Pancreas (tissue), 10 donors: ENCODE results near the gene PCBP4. TPM values are rescaled to one million over a fixed set of nuclear protein-coding genes. Genes with fewer than 3 reads are reported as not detected.
A peak's percentile ranks its signal among the peaks of the same experiment; 100 is the strongest.

Experiments
- ATAC-seq, 4 donors: fragments of 200-7000 bp; cut with Tn5 transposase; one replicate each; pipeline versions ENCODE4 v1.8.0 to v1.9.1; 2020; ENCODE audit warnings: mild to moderate bottlenecking in 4 of 4, moderate library complexity in 4 of 4
- DNase-seq, 6 donors: peaks; one replicate each; pipeline ENCODE4 v3.0.0-alpha.2; 2020
- FAIRE-seq: peaks from 2 replicates; lab custom pipeline; 2012; peaks lifted over from hg19 to GRCh38; lab: Jason Lieb, UNC
- H3K27ac ChIP-seq, 4 donors: fragments of 200-600 bp; sonication (generic); 1 replicate in 3 of 4; 2 replicates in 1 of 4; pipeline versions ENCODE4 v1.5.0 to v1.8.0; 2020
- H3K27me3 ChIP-seq, 4 donors: fragments of 200-600 bp; one replicate each; pipeline ENCODE4 v1.8.0; 2021
- H3K36me3 ChIP-seq, 3 donors: fragments of 200-600 bp; sonication (generic) in 1 of 3; one replicate each; pipeline versions ENCODE4 v1.5.0 to v1.8.0; 2020 to 2021
- H3K4me1 ChIP-seq, 3 donors: fragments of 200-600 bp; one replicate each; pipeline ENCODE4 v1.8.0; 2021
- H3K4me3 ChIP-seq, 4 donors: fragments of 200-600 bp; sonication (generic) in 2 of 4; one replicate each; pipeline versions ENCODE4 v1.5.0 to v1.8.0; 2020 to 2021
- H3K9me3 ChIP-seq, 4 donors: fragments of 200-600 bp; one replicate each; pipeline ENCODE4 v1.8.0; 2021
- WGBS, 2 donors: extraction: QIAGEN DNeasy Blood & Tissue Kit; methylation state at CpG; one replicate each; pipeline ENCODE4 v1.1.7; 2013; 5-methylcytosine and 5-hydroxymethylcytosine counted together
- intact Hi-C, 3 donors: fragments of 100-400 bp; cut with DNase I; formaldehyde crosslinking; loops; one replicate each; pipeline versions ENCODE4 v1.11.1 to v1.14.2; 2022
- polyA plus RNA-seq, 2 donors: library from polyadenylated mRNA; stranded (reverse); fragments of 200-250 nt; gene quantifications; one replicate each; pipeline ENCODE4 v1.2.3, GENCODE V29; 2013
- total RNA-seq, 6 donors: library from RNA; stranded (reverse); fragmentation: NEBNext Ultra II Directional in 4 of 6; extraction: Animal tissue kit (Norgen Biotek cat#: 25700) in 4 of 6; gene quantifications; one replicate each; pipeline versions ENCODE4 v1.2.1 to v1.2.4, GENCODE V29; 2021 to 2023
- TF ChIP-seq, protein P1 (sequence below), 4 donors: fragments of 200-600 bp; sonication (generic) in 3 of 4; IDR thresholded peaks; one replicate each; pipeline versions ENCODE4 v1.5.0 to v1.8.0; 2021; ENCODE audit warnings: antibody characterized with exemption in 4 of 4
- donor health status: healthy with polysubstance abuse.
- donor health status: DM: no; HTN: no; CAD: no; lungs with moderate emphysema.
- donor health status: DM: no; HTN: no; CAD: no.
- donor health status: control.
- donor health status: control.
- donor health status: Bipolar disorder and iron deficiency.
- donor health status: DM: yes; HTN: yes; CAD: no.
- donor health status: DM: no; HTN: no; CAD: no.
- donor health status: DM: no; HTN: no; CAD: no.
- donor health status: DM: yes; HTN: yes; CAD: no.

PCBP4 gene
- total and polyA plus RNA-seq, 8 donors: 10.7 to 55.2 (median 17.4) TPM

- Histone ChIP-seq H3K4me3 (no peak overlapping the region), H3K9me3 (no peaks in the 10 kb centered on the region), H3K4me1 (peaks cover 8 to 20% (median 16%) of the 10 kb centered on the region in 3 donors), H3K27me3 (no peaks in the 10 kb centered on the region), H3K27ac (no peak overlapping the region), H3K36me3 (no peaks in the 10 kb centered on the region)
- FAIRE-seq (no peak), DNase-seq (peak in 2 of 6 donors; percentile 49 to 69), ATAC-seq (no peak)
- intact Hi-C loops: no loop called here
- TF ChIP-seq, protein P1, sequence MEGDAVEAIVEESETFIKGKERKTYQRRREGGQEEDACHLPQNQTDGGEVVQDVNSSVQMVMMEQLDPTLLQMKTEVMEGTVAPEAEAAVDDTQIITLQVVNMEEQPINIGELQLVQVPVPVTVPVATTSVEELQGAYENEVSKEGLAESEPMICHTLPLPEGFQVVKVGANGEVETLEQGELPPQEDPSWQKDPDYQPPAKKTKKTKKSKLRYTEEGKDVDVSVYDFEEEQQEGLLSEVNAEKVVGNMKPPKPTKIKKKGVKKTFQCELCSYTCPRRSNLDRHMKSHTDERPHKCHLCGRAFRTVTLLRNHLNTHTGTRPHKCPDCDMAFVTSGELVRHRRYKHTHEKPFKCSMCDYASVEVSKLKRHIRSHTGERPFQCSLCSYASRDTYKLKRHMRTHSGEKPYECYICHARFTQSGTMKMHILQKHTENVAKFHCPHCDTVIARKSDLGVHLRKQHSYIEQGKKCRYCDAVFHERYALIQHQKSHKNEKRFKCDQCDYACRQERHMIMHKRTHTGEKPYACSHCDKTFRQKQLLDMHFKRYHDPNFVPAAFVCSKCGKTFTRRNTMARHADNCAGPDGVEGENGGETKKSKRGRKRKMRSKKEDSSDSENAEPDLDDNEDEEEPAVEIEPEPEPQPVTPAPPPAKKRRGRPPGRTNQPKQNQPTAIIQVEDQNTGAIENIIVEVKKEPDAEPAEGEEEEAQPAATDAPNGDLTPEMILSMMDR (IDR thresholded peaks at IDR 0.05): no peak
- 77 to 83% methylated on average over 6 of the region's 6 CpGs for WGBS, 2 donors
Observed at GRCh38 chr3:51968883-51969678, 1.8 kb upstream of the PCBP4 start.

- H3K36me3 ChIP-seq: no peaks in the 10 kb centered on the region
- intact Hi-C loops: no loop called here
- peak in 3 of 4 donors; percentile 5 to 15 (median 9) for ATAC-seq
- no peaks in the 10 kb centered on the region for H3K9me3 ChIP-seq
- no peak for FAIRE-seq
- H3K27me3 ChIP-seq: no peaks in the 10 kb centered on the region
- TF ChIP-seq, protein P1 (IDR thresholded peaks at IDR 0.05): no peak
- H3K27ac ChIP-seq: peak overlapping the region; percentile 53 to 82 (median 71)
- H3K4me1 ChIP-seq: peaks cover 6 to 19% (median 15%) of the 10 kb centered on the region in 3 donors
- 15 to 18% methylated on average over 10 to 11 of the region's 11 CpGs for whole genome bisulfite sequencing, 2 donors
- peak overlapping the region; percentile 31 to 72 (median 71) for H3K4me3 ChIP-seq
- peak in 2 of 6 donors; percentile 52 to 67 for DNase-seq
Observed at GRCh38 chr3:51968170-51968775, 1.0 kb upstream of the PCBP4 start.

GRCh38 chr3:51966922-51967383 is 301 bp downstream of the PCBP4 start:
- TF ChIP-seq, protein P1 (IDR thresholded peaks at IDR 0.05): no peak
- intact Hi-C loops: no loop called here
- Histone ChIP-seq H3K36me3 (no peaks in the 10 kb centered on the region), H3K27me3 (no peaks in the 10 kb centered on the region), H3K27ac (peak overlapping the region; percentile 60 to 71 (median 66)), H3K4me1 (peaks cover 4 to 19% (median 15%) of the 10 kb centered on the region in 3 donors), H3K4me3 (peak overlapping the region; percentile 48 to 72 (median 71)), H3K9me3 (no peaks in the 10 kb centered on the region)
- DNase-seq (no peak), FAIRE-seq (no peak), ATAC-seq (peak in 1 of 4 donors; percentile 10)
- 4 to 34% methylated on average over 4 to 33 of the region's 33 CpGs for WGBS, 2 donors

DNA sequence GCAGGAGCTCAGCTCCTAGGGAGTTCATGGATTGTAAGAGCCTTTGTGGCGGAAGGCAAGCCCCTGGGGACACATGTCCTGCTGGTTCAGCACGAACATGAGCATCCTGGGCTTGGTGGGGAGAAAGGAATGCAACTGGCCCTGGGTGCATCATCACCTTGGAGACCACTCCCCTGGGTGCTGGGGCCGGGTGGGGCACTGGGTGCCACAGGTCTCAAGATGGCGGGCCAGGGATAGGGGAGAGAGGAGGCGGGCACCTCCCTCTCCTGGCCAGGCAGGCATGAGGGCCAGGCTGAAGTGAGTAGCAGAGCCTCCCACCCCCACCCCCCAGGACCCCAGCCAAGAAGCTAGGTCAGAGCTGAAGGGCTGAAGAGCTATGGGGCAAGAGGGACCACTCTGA is 768 bp downstream of the PCBP4 start:
- H3K27ac ChIP-seq: no peak overlapping the region
- no peaks in the 10 kb centered on the region for H3K27me3 ChIP-seq
- FAIRE-seq: no peak
- intact Hi-C loops: no loop called here
- H3K4me1 ChIP-seq: peaks cover 8 to 21% (median 14%) of the 10 kb centered on the region in 3 donors
- peak overlapping the region in 3 of 4 donors; percentile 48 to 72 (median 72) for H3K4me3 ChIP-seq
- H3K36me3 ChIP-seq: no peaks in the 10 kb centered on the region
- TF ChIP-seq, protein P1 (IDR thresholded peaks at IDR 0.05): no peak
- peak in 2 of 6 donors; percentile 40 to 70 for DNase-seq
- WGBS, 2 donors: 68 to 84% methylated on average over 3 to 5 of the region's 5 CpGs
- no peaks in the 10 kb centered on the region for H3K9me3 ChIP-seq
- no peak for ATAC-seq
